Right lobe of liver (tissue), 4 donors: ENCODE measurements around the gene PDGFD.

ENCODE experiments used
- CTCF ChIP-seq, 4 donors: fragments of 200-600 bp in 3 of 4; fragments of 450-650 bp in 1 of 4; IDR thresholded peaks; one replicate each; pipeline versions ENCODE4 v1.5.1 to v1.8.0; 2016 to 2022; ENCODE audit warnings: antibody characterized with exemption in 4 of 4, mild to moderate bottlenecking in 2 of 4
- POLR2A ChIP-seq: fragments of 450-650 bp; IDR thresholded peaks from one replicate; pipeline ENCODE4 v1.6.1; 2017; ENCODE audit warnings: antibody characterized with exemption, mild to moderate bottlenecking
- donor health status: DM: no; HTN: no; CAD: no.
- donor health status: DM: no; HTN: no; CAD: no.
- donor health status: DM: no; HTN: yes; CAD: no.

DNA sequence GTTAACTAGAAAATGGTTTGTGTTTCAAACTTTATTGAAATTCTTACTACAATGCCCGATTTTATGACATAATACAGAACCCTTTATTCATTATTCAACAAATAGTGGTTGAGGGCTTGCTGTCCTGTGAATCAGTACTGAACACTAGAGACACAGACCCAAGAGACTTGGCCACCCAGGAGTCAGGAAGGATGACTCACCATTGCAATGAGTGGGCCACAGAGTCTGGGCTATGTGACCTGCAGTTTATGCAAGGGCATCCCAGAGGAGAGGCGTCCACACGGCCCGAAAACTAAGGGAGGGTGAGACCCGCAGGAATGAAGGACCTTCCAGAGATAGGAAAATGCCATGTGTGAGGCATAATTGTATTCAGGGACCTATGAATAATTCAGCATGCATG, 271.3 kb downstream of the PDGFD start:
- no peak for TF ChIP-seq CTCF (IDR thresholded peaks at IDR 0.05)
- TF ChIP-seq POLR2A = no peak
